K562 (cell line): Measurements from ENCODE around the gene DUSP10. TPM values are rescaled to one million over a fixed set of nuclear protein-coding genes. Genes with fewer than 3 reads are reported as not detected.

Experiments
- ATF6 ChIP-seq: sonication (generic); formaldehyde crosslinking; IDR thresholded peaks from 2 replicates; pipeline ENCODE4 v1.4.0; 2020; ENCODE audit warnings: mild to moderate bottlenecking, missing genetic modification reagents
- DPF2 ChIP-seq: fragments of 450-650 bp; IDR thresholded peaks from 2 replicates; pipeline ENCODE4 v1.6.1; 2016
- EP400 ChIP-seq: fragments of 450-650 bp; IDR thresholded peaks from 2 replicates; pipeline ENCODE4 v1.6.1; 2017; ENCODE audit warnings: antibody characterized with exemption, mild to moderate bottlenecking, moderate library complexity
- GABPA ChIP-seq: fragments of 200-800 bp; sonication (Bioruptor generic); conservative IDR thresholded peaks from 2 replicates; pipeline ENCODE4 v1.6.1; 2016; ENCODE audit warnings: low read depth, missing genetic modification characterization, missing compliant biosample characterization
- HDAC3 ChIP-seq: fragments of 450-650 bp; IDR thresholded peaks from 2 replicates; pipeline ENCODE4 v1.6.1; 2018; ENCODE audit warnings: borderline replicate concordance, mild to moderate bottlenecking, moderate library complexity; ENCODE audit not compliant: partially characterized antibody
- L3MBTL2 ChIP-seq: fragments of 450-650 bp; IDR thresholded peaks from 2 replicates; pipeline ENCODE4 v1.6.1; 2016; ENCODE audit warnings: mild to moderate bottlenecking, moderate library complexity
- LCOR ChIP-seq: sonication (generic); formaldehyde crosslinking; IDR thresholded peaks from 2 replicates; pipeline ENCODE4 v1.8.0; 2022; ENCODE audit warnings: mild to moderate bottlenecking, missing genetic modification reagents
- MAFF ChIP-seq: IDR thresholded peaks from 2 replicates; pipeline ENCODE4 v1.6.1; 2012; ENCODE audit warnings: low read length, improper control_type of control experiment
- MITF ChIP-seq: IDR thresholded peaks from 2 replicates; pipeline ENCODE4 v1.6.1; 2014; ENCODE audit warnings: antibody characterized with exemption
- PBX2 ChIP-seq, 2 experiments: IDR thresholded peaks in 1 of 2; conservative IDR thresholded peaks in 1 of 2; 2 replicates each; pipeline ENCODE4 v1.6.1; 2016; ENCODE audit warnings: low read depth in 2 of 2, mild to moderate bottlenecking in 1 of 2, missing compliant biosample characterization in 1 of 2, missing genetic modification characterization in 1 of 2, moderate library complexity in 1 of 2
- SIN3B ChIP-seq: fragments of 450-650 bp; IDR thresholded peaks from 2 replicates; pipeline ENCODE4 v1.6.1; 2017; ENCODE audit warnings: low read depth, mild to moderate bottlenecking, moderate library complexity
- SRSF1 ChIP-seq: fragments of 200-400 bp; formaldehyde crosslinking; IDR thresholded peaks from 2 replicates; pipeline ENCODE4 v1.6.1; 2017; ENCODE audit warnings: mild to moderate bottlenecking, low read depth, low read length, moderate library complexity
- ZBTB11 ChIP-seq, 3 experiments: fragments of 200-800 bp in 1 of 3; fragments of 250-450 bp in 1 of 3; fragments of 450-650 bp in 1 of 3; sonication (Bioruptor Pico) in 1 of 3; sonication (Bioruptor generic) in 1 of 3; formaldehyde crosslinking in 1 of 3; IDR thresholded peaks; 2 replicates each; pipeline versions ENCODE4 v1.6.1 to v1.8.0; 2016 to 2022; ENCODE audit warnings: mild to moderate bottlenecking in 2 of 3, missing genetic modification characterization in 2 of 3, missing compliant biosample characterization in 1 of 3, moderate library complexity in 1 of 3
- ZBTB12 ChIP-seq: fragments of 250-450 bp; sonication (Bioruptor Pico); IDR thresholded peaks from 2 replicates; pipeline ENCODE4 v1.4.0; 2020
- ZKSCAN1 ChIP-seq: fragments of 150-350 bp; IDR thresholded peaks from 2 replicates; pipeline ENCODE4 v1.6.1; 2016; ENCODE audit warnings: low read depth, low read length
- ZNF445 ChIP-seq: fragments of 250-450 bp; sonication (Bioruptor Pico); IDR thresholded peaks from 2 replicates; pipeline ENCODE4 v1.4.0; 2020; ENCODE audit warnings: low read depth, mild to moderate bottlenecking, moderate library complexity
- ZNF695 ChIP-seq: fragments of 450-650 bp; formaldehyde crosslinking; IDR thresholded peaks from 2 replicates; pipeline ENCODE4 v1.4.0; 2020; ENCODE audit warnings: mild to moderate bottlenecking, moderate library complexity
- polyA plus RNA-seq, 8 experiments: library from polyadenylated mRNA; depleted of rRNA in 4 of 8; stranded (reverse) in 5 of 8; unstranded in 3 of 8; fragments of >200 nt; fragmentation: Nextera tagmentation in 2 of 8; fragmentation: Illumina TruSeq in 1 of 8; extraction: Ambion mirVana in 2 of 8; extraction: Trizol in 1 of 8; gene quantifications; 2 replicates each; pipeline versions ENCODE4 v1.2.1 to v1.2.3, GENCODE V29; 2011 to 2014; ENCODE audit warnings: inconsistent platforms in 1 of 8, missing spikeins in 1 of 8
- total RNA-seq, 7 experiments: library from RNA; depleted of rRNA in 6 of 7; stranded (reverse); fragments of >200 nt in 6 of 7; fragmentation: Illumina TruSeq in 2 of 7; extraction: Trizol in 2 of 7; gene quantifications; 2 replicates each; pipeline versions ENCODE4 v1.2.1 to v1.2.3, GENCODE V29; 2011 to 2021; ENCODE audit warnings: low replicate concordance in 1 of 7

Gene DUSP10
- total and polyA plus RNA-seq, 9 of the 15 experiments (the other 6 are each of a cell fraction or from before 2014, with no cell fraction given) = 1.7 to 8.3 (median 6.1) TPM

GRCh38 chr1:221712198-221712684 is 29.6 kb downstream of the DUSP10 start (continued):
- TF ChIP-seq ZBTB11 (CRISPR knock-in tag; IDR thresholded peaks at IDR 0.05) = peak in 1 of 3 experiments; percentile 60; a peak in 2 of 6 replicates
- peak; percentile 85 for TF ChIP-seq DPF2
- TF ChIP-seq ZNF695 (CRISPR knock-in tag) = no peak
- no peak for TF ChIP-seq ZNF445 (CRISPR knock-in tag)
- no peak for TF ChIP-seq PBX2 (CRISPR knock-in tag; IDR thresholded peaks at IDR 0.05; ENCODE audit: low read depth)
- peak; percentile 29; the same call in 1 of the 2 replicates for TF ChIP-seq PBX2 (tag; conservative IDR thresholded peaks at IDR 0.05; ENCODE audit: low read depth)
- TF ChIP-seq ZBTB12 (CRISPR knock-in tag) = peak; percentile 56; the same call in 1 of the 2 replicates
- TF ChIP-seq ATF6 (CRISPR knock-in tag) = no peak
- peak; percentile 51 for TF ChIP-seq HDAC3
- TF ChIP-seq SRSF1 = no peak
- no peak for TF ChIP-seq LCOR (CRISPR knock-in tag)
- TF ChIP-seq MITF = peak; percentile 71; the same call in 1 of the 2 replicates
- TF ChIP-seq EP400 = peak; percentile 58
- TF ChIP-seq GABPA (tag) = peak; percentile 45
- TF ChIP-seq MAFF = no peak
- TF ChIP-seq L3MBTL2 = peak; percentile 54; the same call in 1 of the 2 replicates
- TF ChIP-seq SIN3B = no peak
- peak; percentile 92 for TF ChIP-seq ZKSCAN1
